IgD-negative memory B cell (primary cell): ENCODE data around the gene PPP2R2D. TPM values are rescaled to one million over a fixed set of nuclear protein-coding genes. Genes with fewer than 3 reads are reported as not detected.

Source experiments
- H3K27ac Mint-ChIP-seq, 3 donors: one replicate each; pipeline ENCODE4 v1.8.0; 2020 to 2022; ENCODE audit warnings: mild to moderate bottlenecking in 3 of 3, mixed read lengths in 3 of 3, moderate library complexity in 1 of 3
- H3K27me3 Mint-ChIP-seq: one replicate; pipeline ENCODE4 v1.8.0; 2021; ENCODE audit warnings: mixed read lengths
- H3K36me3 Mint-ChIP-seq: one replicate; pipeline ENCODE4 v1.8.0; 2020; ENCODE audit warnings: mild to moderate bottlenecking, mixed read lengths
- H3K4me1 Mint-ChIP-seq, 3 donors: one replicate each; pipeline ENCODE4 v1.8.0; 2020 to 2022; ENCODE audit warnings: mixed read lengths in 3 of 3, mild to moderate bottlenecking in 1 of 3
- H3K4me3 Mint-ChIP-seq, 4 donors: one replicate each; pipeline ENCODE4 v1.8.0; 2020 to 2022; ENCODE audit warnings: mild to moderate bottlenecking in 4 of 4, mixed read lengths in 4 of 4, moderate library complexity in 3 of 4
- H3K9me3 Mint-ChIP-seq, 3 donors: one replicate each; pipeline ENCODE4 v1.8.0; 2020 to 2021; ENCODE audit warnings: mixed read lengths in 3 of 3, mild to moderate bottlenecking in 1 of 3
- polyA plus RNA-seq: library from polyadenylated mRNA; unstranded; fragments of 300-500 nt; fragmentation: Illumina TruSeq; gene quantifications from one replicate; pipeline ENCODE4 v1.2.3, GENCODE V29; 2021

Gene PPP2R2D
- polyA plus RNA-seq, 1 donor from 2014 or later: 17.1 TPM

DNA sequence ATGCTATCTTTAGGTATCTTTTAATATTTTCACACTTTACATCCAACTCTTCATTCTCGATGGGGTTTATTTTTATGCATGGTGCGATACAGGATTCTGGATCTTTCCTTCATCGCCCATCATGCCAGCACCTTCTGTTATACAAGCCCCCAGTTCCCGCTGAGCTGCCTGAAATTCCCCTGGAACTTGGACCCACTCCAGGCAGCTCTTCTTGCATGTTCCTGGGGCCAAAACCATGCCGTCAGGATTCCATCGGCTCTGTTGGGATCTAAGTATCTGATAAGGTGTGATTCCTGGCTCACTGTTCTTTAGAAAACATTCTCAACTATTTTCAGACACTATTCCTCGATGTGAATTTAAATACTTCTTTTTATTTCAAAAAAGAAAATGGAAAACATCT, 40.5 kb upstream of the PPP2R2D start:
- Mint-ChIP-seq H3K4me3 (no peak overlapping the region), H3K9me3 (no peaks in the 10 kb centered on the region), H3K36me3 (no peaks in the 10 kb centered on the region), H3K27ac (no peak overlapping the region), H3K27me3 (peaks cover 7% of the 10 kb centered on the region), H3K4me1 (no peaks in the 10 kb centered on the region)

DNA sequence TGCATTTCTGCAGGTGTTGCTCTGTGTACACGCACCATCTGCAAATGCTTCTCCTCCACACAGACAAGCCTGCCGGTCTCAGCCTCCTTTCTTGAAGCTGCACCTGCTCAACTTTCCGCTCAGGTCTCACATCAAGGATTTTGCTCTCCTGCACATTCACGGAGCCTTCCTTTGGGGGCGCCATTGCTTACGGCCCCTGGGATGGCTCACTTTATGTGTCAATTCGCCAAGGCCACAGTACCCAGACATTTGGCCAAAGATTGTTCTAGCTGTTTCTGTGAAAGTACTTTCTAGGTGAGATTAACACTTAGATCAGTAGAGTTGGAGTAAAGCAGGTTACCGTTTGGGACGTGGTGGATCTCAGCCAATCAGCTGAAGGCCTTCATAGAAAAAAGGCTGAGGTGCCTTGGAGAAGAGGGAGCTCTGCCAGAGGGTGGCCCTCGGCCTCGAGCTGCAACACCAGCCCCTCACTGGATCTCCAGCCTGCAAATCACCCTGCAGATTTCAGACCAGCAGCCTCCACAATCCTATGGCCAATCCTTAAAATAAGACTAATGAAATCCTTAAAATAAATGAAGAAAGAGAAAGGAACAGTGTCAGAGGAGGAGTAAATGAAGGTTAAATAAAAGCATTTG, 39.9 kb upstream of the PPP2R2D start:
- H3K27ac Mint-ChIP-seq: no peak overlapping the region
- H3K27me3 Mint-ChIP-seq: peaks cover 7% of the 10 kb centered on the region
- H3K4me1 Mint-ChIP-seq: no peaks in the 10 kb centered on the region
- no peaks in the 10 kb centered on the region for H3K9me3 Mint-ChIP-seq
- no peak overlapping the region for H3K4me3 Mint-ChIP-seq
- no peaks in the 10 kb centered on the region for H3K36me3 Mint-ChIP-seq

DNA sequence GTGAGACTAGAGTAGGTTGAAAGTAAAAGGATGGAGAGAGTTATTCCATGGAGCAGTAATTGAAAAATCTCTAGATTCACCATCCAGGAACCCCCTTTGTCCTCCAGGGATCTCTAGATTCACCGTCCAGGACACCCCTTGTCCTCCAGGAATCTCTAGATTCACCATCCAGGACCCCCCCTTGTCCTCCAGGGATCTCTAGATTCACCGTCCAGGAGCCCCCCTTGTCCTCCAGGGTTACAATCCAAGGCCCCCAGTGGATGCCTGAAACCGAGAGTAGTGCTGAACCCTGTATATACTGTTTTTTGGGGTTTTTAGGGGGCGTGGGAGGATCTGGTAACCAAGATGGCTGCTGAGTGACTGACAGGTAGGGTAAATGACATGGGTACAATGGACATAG, 38.3 kb upstream of the PPP2R2D start:
- H3K36me3 Mint-ChIP-seq: no peaks in the 10 kb centered on the region
- H3K9me3 Mint-ChIP-seq: no peaks in the 10 kb centered on the region
- peaks cover 6% of the 10 kb centered on the region for H3K27me3 Mint-ChIP-seq
- no peak overlapping the region for H3K27ac Mint-ChIP-seq
- H3K4me3 Mint-ChIP-seq: no peak overlapping the region
- no peaks in the 10 kb centered on the region for H3K4me1 Mint-ChIP-seq

DNA sequence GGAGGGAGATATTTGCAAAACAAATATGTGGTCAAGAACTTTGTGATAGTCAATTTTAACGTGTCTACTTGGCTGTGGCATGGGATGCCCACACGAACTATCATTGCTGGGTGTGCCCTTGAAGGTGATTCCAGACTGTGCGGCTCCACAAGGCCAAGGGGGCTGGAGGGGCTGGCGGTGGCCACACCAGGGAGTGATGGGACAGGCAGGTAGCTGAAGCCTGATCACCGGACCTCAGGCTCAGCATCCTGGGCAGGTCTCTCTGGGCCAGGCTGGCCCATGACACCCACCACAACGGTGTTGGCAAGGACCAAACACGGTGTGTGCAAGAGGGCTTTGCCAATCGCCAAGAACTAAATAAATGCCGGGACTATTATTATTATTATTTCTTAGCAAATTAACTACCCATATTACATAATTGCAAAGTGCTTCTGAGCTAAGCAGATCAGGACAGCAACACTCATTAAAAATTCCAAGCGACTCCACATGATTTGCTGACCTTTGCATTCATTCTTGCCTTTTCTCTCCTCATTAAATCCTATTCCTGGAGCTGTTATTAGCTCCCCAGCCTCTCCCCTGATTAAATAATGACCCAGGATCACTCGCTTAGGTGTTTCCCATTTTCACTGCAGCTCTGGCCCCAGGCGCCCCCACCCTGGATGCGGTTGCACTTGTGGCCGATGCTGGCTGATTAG, 35.4 kb upstream of the PPP2R2D start:
- Mint-ChIP-seq H3K27me3 (peaks cover 5% of the 10 kb centered on the region), H3K4me3 (no peak overlapping the region)

DNA sequence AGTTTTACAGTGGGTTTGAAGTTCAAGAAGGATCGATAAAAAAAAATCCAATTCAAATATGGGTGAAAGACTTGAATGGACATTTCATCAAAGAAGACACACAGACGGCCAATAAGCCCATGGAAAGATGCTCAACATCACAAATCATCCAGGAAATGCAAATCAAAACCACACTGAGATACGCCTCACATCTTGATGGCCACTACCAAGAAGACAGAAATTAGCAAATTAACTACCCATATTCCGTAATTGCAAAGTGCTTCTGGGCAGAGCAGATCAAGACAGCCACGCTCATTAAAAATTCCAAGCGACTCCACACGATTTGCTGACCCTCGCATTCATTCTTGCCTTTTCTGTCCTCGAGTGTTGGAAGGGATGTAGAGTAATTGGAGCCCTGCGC, 34.1 kb upstream of the PPP2R2D start:
- H3K27ac Mint-ChIP-seq: no peak overlapping the region
- H3K4me1 Mint-ChIP-seq: no peaks in the 10 kb centered on the region
- peaks cover 5% of the 10 kb centered on the region for H3K27me3 Mint-ChIP-seq
- no peaks in the 10 kb centered on the region for H3K36me3 Mint-ChIP-seq
- no peak overlapping the region for H3K4me3 Mint-ChIP-seq
- H3K9me3 Mint-ChIP-seq: no peaks in the 10 kb centered on the region

More for the DNA sequence above, 35.4 kb upstream of the PPP2R2D start:
- Mint-ChIP-seq H3K4me1 (no peaks in the 10 kb centered on the region), H3K9me3 (no peaks in the 10 kb centered on the region), H3K36me3 (no peaks in the 10 kb centered on the region), H3K27ac (no peak overlapping the region)

DNA sequence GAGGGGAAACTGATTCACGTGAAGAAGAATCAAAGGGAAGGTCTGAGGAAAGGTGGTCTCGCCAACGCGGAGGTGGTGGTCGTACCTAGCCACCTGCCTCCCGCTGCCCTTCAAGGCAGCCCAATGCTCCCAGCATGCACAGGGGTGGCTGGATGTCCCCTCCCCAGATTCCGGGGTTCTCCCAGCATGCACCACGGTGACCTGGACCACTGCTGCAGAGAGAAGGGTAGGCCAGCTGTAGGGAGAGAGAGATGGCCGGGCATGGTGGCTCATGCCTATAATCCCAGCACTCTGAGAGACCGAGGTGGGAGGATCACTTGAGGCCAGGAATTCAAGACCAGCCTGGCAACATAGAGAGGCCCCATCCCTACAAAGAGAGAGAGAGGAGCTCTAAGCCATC, 32.4 kb upstream of the PPP2R2D start:
- Mint-ChIP-seq H3K27ac (no peak overlapping the region), H3K4me3 (no peak overlapping the region), H3K9me3 (no peaks in the 10 kb centered on the region), H3K27me3 (peaks cover 5% of the 10 kb centered on the region), H3K4me1 (peaks cover 0 to 1% (median 0%) of the 10 kb centered on the region in 3 donors), H3K36me3 (no peaks in the 10 kb centered on the region)

DNA sequence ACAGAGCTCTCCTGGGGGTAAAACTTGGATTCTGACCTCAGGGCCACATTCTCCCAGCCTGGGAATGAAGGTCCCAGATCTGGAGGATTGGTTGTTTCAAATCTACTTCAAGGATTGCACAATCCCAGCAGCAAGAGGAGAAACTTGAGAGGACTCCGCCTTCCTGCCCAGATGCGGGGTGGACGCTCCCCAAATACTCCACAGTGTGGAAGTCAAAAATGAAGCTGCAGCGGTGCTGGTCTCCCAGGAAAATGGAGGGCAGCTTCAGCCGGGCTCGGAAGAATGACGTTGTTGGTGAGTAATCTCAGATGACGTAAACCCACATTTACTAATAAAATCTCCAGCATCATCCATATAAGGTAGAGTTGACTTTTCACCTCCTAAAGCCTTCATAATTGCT, 31.5 kb upstream of the PPP2R2D start:
- H3K36me3 Mint-ChIP-seq: no peaks in the 10 kb centered on the region
- no peak overlapping the region for H3K27ac Mint-ChIP-seq
- peaks cover 8% of the 10 kb centered on the region for H3K27me3 Mint-ChIP-seq
- H3K9me3 Mint-ChIP-seq: no peaks in the 10 kb centered on the region
- H3K4me1 Mint-ChIP-seq: peaks cover 0 to 1% (median 0%) of the 10 kb centered on the region in 3 donors
- H3K4me3 Mint-ChIP-seq: no peak overlapping the region

DNA sequence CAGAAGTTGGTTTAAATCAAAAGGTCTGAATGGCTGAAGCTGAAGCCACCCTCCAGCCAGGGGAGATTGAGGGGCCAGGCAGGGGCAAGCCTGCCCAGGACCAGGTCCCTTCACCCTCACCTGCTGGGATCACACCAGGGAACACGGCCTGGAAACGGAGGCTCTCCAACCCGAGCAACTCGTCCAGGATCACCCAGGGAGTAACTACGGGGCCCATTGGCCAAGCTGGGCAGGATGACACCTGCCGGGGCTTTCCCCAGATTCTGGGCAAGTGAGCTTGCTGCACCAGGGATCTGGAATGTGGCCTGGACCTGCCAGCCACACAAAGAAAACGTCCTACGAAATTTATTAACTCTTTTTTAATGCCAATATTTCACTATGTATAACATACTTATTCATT, 30.4 kb upstream of the PPP2R2D start:
- Mint-ChIP-seq H3K27ac (no peak overlapping the region), H3K4me3 (no peak overlapping the region), H3K9me3 (no peaks in the 10 kb centered on the region), H3K27me3 (peaks cover 12% of the 10 kb centered on the region), H3K4me1 (peaks cover 0 to 1% (median 0%) of the 10 kb centered on the region in 3 donors), H3K36me3 (no peaks in the 10 kb centered on the region)

DNA sequence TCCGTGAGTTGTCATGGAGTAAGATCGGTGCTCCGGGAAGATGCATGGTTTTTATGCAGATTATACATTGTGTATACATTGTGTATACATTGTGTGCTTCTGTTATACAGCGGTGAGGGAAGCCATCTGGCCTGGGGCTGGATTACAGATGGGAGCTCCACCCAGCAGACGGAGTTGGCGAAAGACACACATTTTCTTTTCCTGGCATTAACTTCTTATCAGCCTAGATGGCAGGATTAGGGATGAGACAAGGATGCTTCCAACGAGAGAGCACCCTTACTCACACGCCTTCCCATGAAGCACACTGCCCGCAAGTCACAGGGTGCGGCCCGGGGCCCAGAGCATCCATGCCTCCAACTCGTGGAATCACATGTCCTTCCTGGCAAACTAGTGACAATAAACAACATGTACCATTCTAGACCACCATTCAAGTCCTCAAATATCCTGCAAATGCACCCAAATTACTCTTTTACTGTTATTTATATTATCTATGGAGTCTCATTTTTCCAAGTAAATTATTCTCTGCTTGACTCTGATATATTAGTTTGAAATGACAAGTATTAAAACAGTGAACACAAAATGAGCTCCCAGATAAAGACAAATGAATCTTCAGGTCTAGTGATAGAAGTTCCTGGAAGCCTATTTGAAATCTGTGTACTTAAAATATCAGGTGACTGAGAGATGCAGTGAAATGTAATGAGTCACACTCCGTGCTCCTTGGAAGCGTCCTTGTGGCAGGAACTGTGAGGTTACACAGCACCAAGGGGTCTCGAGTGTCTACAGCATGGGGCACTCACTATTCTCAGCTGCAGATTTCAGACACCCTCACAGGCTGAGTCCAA, 29.8 kb upstream of the PPP2R2D start:
- Mint-ChIP-seq H3K27me3 (peaks cover 12% of the 10 kb centered on the region), H3K4me1 (peaks cover 0 to 1% (median 0%) of the 10 kb centered on the region in 3 donors), H3K9me3 (no peaks in the 10 kb centered on the region), H3K36me3 (no peaks in the 10 kb centered on the region), H3K27ac (peak overlapping the region in 1 of 3 donors; percentile 64), H3K4me3 (no peak overlapping the region)

DNA sequence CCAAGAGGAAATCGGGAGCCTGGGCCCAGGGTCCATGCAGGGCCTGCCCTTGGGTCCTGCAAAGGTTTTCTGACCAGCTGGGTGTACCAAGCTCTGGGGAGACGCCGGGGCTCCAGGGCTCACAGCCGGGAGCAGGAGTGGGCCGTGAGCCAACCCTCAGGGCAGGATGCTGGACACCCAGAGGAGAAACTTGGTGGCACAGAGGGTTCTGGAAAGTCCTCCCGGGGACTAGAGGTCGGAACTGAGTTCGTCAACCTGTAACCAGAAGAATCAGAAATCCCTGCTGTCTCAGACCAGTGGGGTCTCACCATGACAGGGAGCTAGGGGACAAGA, 29.2 kb upstream of the PPP2R2D start:
- Mint-ChIP-seq H3K9me3 (no peaks in the 10 kb centered on the region), H3K4me1 (peaks cover 0 to 1% (median 0%) of the 10 kb centered on the region in 3 donors), H3K27ac (peak overlapping the region in 1 of 3 donors; percentile 64), H3K36me3 (no peaks in the 10 kb centered on the region), H3K27me3 (peaks cover 12% of the 10 kb centered on the region), H3K4me3 (no peak overlapping the region)

DNA sequence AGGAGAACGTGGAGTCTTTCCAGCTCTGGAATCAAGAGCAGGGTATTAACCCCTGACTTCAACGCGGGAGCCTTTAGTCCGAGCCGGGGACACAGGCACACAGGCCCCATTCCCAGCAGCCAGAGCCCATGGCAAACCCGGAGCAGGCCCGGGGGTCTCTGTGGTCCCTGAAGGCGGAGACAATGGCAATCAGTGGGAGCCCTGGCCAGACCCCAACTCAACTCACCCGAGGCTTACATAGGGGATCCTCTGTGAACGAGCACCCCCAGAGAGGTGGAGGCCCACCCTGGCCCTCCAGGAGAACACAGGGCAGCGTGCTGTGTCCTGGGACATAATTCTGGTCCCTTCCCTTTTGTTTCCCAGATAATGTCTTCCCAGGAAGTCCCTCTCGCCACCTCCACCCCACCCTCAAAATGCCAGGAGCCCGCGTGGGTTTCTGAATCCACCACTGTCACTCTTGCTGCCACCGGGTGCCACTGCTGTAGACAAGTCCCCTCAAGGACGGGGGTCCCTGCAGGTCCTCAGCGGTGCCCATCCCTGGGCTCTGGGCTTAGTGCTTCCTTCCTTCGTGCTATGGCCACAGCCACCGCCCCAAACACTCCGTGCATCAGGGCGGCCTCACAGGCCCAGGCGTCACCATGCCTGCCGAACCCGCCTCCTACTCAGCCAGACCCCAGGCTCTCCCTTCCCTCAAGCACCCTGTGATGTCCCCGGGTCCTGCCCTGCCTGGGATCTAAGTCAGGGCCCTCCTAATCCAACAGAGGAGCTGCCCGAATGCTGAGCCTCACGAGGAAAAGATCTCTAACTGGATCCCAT, 28.6 kb upstream of the PPP2R2D start:
- Mint-ChIP-seq H3K27ac (no peak overlapping the region), H3K4me3 (no peak overlapping the region), H3K9me3 (no peaks in the 10 kb centered on the region), H3K4me1 (peaks cover 0 to 1% (median 0%) of the 10 kb centered on the region in 3 donors), H3K27me3 (peaks cover 12% of the 10 kb centered on the region), H3K36me3 (no peaks in the 10 kb centered on the region)

DNA sequence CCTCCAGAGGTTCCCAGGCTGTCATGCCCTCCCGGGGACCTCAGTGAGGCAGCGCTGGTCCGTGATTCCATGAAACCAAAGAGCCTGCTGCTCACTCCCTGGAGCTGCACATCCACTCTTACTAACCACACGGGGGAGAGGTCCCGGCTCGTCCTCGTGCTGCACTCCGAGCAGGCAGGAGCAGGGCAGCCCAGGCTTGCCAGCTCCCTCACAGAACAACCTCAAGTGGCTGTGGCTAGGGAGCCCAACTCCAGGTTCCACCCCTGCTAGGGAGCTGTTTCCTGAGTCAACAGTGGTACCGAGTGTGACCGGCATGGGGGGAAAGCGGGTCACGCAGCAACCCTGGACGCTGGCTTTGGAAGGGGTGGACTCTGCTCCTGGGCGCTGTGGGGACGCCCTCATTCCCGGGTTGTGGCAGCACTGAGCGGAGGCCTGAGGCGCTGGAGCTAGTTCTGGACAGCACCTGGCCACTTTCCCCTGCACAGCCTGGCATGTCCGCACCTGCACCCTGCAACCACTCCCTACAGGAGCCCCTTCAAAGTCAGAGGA, 27.9 kb upstream of the PPP2R2D start:
- Mint-ChIP-seq H3K4me3 (peak overlapping the region in 1 of 4 donors; percentile 28), H3K36me3 (no peaks in the 10 kb centered on the region), H3K9me3 (no peaks in the 10 kb centered on the region), H3K27me3 (peaks cover 9% of the 10 kb centered on the region), H3K4me1 (peaks cover 0 to 1% (median 0%) of the 10 kb centered on the region in 3 donors), H3K27ac (no peak overlapping the region)

DNA sequence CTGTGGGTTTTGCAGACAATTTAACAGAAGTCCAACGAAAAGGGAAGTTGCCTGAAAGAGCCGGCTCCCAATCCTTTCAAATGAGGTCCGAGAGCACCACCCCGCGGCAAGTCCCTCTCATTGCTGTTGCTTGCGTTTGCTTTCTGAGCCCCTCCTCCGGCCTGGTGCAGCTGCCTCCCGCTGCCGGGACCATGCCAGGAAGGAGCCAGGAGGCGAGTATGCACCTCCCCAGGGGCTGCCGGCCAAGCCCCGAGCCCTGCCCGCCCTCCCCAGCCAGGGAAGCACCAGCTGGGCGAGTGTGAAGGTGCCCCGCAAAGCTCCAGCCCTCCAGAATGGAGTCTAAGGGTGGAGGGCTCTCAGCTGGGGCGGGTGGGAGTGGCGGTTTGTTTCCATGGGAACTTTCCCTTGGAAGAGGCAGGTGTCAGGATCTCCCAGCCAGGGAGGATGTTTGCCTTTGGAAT, 25.8 kb upstream of the PPP2R2D start:
- Mint-ChIP-seq H3K4me1 (peaks cover 0 to 1% (median 0%) of the 10 kb centered on the region in 3 donors), H3K9me3 (peaks cover 0 to 2% (median 0%) of the 10 kb centered on the region in 3 donors), H3K27me3 (peaks cover 19% of the 10 kb centered on the region), H3K27ac (no peak overlapping the region), H3K4me3 (peak overlapping the region in 1 of 4 donors; percentile 49), H3K36me3 (no peaks in the 10 kb centered on the region)

DNA sequence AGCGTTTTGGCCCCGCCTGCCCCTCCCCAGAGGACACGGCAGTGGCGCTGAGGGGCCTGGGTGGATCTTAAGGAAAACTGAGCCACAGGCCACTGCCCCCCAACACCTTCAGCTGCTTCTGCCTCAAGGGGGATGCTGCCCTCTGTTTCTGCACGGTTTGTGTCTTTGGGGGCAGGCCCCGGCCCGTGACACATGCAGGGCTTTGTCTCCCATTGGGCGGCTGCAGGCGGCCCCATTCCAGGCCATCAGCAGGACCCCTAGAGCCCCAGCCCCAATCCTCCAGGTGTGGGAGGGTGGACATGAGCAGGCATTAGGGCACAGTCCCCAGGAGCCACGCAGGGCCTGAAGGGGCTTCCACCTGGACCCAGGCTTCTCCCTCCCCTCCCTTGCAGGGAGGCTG, 25.3 kb upstream of the PPP2R2D start:
- peaks cover 19% of the 10 kb centered on the region for H3K27me3 Mint-ChIP-seq
- peaks cover 0 to 2% (median 0%) of the 10 kb centered on the region in 3 donors for H3K9me3 Mint-ChIP-seq
- no peak overlapping the region for H3K4me3 Mint-ChIP-seq
- H3K36me3 Mint-ChIP-seq: no peaks in the 10 kb centered on the region
- no peak overlapping the region for H3K27ac Mint-ChIP-seq
- peaks cover 0 to 1% (median 0%) of the 10 kb centered on the region in 3 donors for H3K4me1 Mint-ChIP-seq
